Right forelimb (tissue), 1 donor: ENCODE measurements around the gene PTPN13.

Source experiments
- DNase-seq: peaks from one replicate; pipeline ENCODE4 v3.0.0-alpha.2; 2018

The PTPN13 gene

DNA sequence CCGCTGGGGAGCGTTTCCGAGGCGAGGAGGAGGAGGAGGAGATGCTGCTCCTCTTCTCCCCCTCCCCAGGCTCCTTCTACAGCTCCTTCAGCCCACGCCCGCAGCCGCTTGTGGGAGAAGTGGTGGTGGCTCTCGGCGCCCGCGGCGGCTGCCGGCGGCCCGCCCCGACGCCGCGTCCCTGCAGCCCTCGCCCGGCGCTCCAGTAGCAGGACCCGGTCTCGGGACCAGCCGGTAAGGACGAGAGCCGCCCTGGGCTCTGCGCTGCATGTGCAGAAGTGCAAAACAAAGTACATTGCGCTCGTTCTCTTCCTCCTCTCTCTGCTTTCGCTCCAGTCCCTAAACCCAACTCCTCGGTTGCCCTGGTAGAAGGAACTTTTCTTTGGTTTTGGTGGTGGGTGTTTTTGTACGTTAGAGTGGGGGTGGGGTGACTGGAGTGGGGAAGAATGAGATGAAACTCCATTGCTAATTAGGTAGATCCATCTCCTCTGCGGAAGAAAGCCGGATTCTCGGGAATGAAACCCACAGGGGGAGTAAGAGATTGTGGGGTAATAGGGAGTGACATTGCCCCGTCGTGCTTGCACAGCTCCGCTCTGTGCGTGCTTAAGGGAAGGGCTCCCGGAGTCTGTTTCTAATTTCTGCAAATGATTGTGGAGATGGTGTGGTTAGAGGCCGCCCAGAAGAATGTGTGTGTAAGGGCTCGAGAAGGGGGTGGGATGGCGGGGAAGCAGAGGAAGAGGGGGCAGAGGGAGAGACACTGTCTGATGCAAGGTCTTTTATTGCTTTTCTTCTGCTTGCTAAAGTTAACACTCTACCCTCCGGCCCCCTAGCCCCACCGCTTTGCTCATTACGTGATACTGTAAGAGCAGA is 677 bp downstream of the PTPN13 start:
- peak; percentile 76 for DNase-seq

DNA sequence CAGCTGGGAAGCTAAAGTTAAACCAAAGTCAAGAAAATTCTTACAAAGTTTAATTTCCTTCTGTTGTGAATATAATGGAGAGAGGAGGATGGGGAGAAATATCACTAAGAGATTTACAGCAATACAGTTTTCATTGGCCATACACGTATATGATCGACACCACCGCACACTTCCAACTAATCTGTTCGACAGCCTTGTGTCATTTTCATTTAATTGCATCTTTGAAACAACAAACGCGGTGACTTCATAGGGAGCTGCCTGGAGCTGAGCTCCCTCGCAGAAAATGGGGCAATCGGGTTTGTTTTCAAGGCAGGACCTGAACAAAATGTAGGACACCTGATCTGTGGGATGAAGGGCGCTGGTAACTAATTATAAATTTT is 1.3 kb downstream of the PTPN13 start:
- DNase-seq: peak; percentile 46

DNA sequence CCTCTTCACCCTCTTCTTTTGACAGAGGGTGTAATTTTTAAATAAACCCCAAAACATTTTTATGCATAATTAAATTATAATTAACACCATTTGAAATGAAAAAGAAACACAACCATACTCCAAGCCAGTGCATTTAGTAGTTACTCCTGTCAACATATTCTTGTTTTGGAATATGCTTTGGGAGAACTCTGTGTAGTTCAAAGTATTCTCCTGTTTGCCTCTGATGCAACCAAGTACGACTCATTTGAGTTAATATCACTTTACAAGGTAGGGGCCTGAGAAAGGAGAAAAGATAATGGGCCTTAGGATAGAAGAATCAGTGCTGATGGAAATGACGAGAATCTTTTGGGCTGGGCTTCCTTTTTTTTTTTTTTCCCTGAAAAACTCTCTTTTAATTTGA is 2.7 kb downstream of the PTPN13 start:
- no peak for DNase-seq

DNA sequence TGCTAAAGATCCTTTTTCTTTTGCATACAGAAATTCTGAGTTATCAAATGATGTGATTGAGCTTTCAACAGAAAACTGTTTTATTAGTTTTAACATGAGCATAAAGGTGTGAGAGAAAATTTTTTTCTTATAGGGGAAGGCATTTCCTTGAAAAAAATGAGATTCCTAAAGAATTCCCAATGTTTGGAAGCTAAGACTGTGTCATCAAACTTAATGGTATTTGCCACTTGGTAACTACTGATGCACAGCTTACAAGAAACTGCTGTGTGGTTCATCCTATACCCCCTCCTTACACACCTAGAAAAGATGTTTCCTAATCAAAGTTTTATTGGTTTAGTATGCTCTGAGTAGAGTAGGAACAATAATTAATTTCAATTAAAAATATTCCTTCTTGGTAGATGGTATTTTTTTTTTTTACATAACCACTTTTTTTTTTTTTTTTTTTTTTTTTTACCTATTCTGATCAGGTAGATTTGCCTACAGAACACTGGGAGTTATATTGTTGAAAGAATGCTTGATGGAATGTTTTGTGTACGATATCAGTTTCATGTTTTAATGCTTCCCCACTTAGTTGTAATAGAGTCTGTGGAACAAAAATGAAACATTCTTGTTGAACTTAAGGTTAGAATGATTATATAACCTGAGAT is 6.0 kb downstream of the PTPN13 start:
- DNase-seq: no peak

DNA sequence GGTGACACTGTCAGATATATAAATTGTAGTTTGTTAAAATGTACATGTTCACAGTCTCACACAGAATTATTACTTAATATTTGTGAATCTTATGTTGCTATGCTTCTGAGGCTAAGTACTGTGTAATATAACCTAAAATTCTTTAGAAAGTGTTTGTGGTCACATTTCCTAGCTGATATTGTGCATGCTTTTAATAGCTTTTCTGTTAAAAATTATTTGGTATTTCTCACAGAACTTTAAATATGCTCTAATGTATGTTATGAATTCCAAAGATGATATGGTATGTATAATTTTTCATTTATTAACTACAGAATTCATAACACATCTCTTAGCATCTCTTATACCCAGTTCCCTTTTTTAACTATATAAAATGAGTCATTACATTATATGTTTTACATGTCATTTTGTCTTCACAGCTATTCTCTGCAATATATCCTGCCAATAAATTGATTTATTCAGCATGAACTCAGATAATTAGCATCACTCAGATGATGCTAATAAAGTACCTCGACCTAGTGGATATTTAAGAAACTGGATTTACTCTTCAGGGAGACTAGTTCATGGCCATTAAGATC is 9.3 kb downstream of the PTPN13 start:
- no peak for DNase-seq

DNA sequence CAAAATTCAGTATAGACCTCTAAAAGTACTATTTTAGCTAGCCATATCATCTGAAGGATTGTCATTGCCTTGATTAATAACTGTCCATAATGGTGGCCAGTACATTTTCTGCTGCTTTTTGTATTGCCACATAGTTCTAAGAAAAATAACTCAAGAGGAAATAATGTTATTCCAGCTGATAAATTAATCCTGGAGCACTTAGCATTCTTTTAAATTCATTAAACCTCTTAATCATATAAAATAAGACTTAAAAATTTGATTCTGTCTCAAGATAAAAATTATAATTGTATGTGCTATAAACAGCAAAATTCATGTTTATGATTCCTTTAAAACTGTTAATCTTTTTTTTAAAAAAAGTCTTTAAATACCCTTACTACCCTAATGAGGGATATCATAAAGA is 12.7 kb downstream of the PTPN13 start:
- no peak for DNase-seq

DNA sequence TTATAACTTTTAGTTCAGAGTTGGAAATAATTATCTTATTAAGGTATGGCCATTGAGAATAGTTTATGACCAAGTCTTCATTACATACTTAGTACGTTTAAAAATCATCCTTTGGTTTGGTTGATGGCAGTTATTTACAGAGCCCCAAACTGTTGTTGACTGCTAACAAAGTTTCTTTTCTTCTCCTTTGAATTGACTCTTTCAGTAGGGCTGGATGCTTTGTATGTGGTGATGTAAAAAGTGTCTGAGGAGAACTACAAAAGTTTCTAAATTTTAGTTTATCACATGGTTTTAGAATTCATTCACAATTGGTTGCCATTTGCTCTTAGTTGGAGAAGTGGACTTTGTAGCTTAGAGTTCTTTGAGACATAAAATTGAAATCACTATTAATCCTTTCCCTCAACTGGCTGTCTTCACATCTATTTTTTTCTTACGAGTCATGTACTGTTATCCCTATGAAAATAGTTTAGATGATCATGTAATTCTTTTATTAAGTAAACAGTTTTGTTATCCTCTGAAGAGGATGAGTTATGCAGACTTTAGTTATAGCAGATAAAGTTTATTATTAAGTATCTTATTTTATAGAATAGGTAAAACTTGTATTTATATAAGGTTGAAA is 14.8 kb downstream of the PTPN13 start:
- no peak for DNase-seq

DNA sequence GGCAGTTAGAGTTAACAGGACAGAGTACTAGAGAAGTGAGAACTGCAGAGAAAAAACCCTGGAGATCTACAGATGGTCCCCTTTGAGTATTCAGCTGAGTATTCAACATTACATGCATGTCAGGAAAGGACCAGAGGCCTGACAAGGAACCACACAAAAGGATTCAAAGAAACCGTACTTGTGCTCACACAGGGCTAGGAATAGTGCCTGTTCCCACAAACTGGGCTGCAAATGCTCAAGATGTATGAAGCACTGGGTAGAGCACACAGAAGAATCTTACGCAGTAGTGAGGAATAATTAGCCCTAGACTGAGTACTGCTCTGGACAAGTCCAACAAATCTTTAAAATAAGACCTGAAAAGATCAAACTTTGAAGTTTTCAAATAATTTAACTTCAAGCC is 17.6 kb downstream of the PTPN13 start:
- no peak for DNase-seq

DNA sequence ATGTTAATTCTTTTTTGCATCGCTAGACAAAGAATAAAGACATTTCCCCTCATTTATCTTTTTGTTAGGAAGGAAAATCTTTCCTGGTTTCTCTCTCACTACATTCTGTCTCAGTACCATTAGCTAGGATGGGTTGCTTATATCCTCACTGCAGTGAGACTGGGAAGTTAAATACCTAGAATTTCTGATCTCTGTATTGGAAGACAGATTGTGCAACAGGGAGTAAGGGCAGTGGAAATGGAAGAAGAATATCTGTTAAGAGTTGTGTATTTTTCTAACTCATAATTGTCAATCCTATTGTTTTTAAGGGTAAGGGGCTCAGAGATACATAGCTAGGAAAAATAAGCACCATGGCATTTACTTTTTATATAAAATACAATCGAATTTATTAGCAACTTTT is 19.6 kb downstream of the PTPN13 start:
- DNase-seq: no peak

DNA sequence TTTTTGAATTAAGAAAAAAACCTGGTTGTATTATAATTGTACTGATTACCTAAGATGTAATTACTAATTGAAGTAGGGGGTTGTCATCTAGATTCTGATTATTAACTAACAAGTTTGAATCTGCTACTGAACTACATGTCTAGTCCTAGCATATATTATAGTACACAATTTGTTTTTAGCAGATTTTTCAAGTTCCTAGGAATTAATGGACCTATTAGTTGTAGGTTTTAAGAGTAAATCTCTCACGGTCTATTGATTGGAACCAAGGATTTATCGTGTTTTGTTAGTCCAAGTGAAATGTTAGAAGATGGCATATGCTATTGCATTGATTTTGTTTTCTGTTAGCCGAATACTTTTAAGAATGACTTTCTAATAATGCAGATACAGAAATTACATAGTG is 20.8 kb downstream of the PTPN13 start:
- no peak for DNase-seq

DNA sequence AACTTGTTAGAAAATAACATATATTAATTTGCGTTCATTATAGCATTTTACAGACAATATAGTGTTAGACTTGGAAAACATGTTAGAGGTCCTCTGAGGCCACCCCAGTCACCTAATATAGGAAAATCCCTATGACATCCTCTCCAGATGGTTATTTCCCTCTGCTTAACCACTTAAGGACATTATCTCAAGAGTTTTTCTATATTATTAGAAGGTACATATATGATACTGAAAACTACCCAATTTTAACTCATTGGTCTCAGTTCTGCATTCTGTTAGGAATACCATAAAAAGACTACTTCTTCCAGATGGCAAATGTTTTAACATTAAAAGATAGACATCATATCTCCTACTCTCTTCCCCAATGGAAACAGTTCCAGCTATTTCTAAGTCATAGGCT is 21.4 kb downstream of the PTPN13 start:
- no peak for DNase-seq

DNA sequence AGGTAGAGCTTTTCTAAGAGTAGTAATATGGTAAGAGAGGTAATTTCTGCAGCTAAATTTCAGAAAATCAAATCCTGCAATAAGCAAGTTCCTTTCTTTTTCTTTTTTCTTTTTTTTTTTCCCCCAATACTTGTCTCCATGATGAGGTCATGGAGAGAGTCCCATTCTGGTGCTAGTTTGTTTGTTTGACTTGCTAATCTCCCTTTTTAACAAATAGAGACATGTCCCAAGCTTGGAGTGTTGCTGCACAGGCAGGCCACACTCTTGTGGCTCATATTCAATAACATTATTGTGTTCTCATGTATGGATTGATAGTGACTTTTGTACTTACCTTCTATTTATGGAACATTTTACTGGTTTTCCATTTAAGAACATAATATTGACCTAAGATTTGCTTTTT is 25.5 kb downstream of the PTPN13 start:
- DNase-seq: no peak

DNA sequence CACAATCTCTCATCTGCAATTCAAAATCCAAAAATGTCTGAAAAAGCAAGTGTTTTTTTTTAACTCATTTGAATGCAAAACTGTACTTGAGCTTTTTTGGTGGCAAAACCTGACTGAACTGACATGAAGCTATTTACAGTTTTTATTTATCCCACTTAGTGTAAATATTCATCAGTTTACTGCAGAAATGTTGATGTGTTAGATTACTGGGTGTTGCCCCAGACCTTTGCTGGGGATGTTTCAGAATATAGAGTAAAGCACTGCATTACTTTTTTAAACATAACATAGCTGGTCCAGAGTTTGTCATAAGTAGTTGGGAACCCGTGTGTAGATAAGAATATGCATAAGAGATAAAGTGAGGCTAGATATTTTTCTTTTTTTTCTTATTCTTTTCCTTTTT is 27.3 kb downstream of the PTPN13 start:
- DNase-seq: no peak

DNA sequence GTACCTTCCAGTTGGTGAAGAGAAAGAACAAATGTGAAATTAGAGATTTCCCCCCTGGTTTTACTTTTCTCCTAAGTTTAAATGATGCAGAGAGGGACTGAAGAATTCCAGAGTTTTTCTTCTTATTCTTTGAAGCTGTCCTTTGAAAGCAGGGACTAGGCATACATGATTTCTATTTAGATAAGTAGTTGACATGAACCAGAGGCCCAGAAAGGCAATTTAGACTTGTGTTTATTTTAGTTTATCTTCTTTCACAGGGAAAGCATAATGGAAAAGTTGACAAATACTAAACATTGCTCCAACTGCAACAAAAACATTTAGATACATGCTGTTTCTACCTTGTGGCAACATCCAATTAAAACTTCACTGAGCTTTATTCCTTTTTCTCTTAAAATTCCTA is 32.0 kb downstream of the PTPN13 start:
- no peak for DNase-seq

DNA sequence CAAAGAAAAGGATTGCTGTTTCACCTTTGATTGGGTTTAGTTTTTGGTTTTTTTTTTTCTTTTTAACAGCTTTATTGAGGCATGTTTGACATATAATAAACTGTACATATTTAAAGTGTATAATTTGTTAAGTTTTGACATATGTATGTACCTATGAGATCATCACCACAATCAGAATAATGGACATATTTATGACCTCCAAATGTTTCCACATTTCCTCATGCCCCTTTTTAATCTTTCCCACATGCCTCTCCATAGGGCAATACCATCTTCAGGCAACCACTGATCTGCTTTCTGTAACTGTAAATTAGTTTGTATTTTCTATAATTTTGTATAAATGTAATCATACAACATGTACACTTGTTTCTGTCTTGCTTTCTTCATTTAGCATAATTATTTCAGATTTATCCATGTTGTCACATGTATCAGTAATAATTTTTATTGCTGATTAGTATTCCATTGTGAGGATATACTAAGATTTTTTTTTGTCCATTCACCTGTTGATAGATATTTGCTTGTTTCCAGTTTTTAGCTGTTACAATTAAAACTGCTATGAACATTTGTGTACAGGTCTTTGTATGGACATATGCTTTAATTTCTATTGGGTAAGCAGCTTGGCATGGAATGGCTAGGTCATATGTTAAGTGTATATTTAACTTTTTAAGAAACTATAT is 33.5 kb downstream of the PTPN13 start:
- DNase-seq: no peak

DNA sequence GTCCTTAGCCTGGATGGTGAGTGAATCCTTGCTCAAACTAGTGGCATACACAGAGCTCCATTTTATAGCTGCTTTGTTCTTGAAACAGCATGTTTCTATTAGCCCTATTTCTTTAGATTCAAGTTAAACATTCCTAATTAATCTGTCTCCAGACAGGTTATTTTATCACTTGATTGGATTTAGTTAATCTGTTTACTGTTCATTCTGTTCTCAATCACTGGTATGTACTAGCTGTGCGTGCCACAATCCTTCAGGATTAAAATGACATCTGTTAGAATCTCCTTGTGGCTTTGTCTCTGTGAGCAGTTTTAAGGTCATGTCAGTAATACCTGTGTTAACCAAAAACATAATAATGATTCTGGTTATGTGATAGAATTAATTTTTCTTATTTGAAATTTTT is 36.5 kb downstream of the PTPN13 start:
- DNase-seq: no peak

DNA sequence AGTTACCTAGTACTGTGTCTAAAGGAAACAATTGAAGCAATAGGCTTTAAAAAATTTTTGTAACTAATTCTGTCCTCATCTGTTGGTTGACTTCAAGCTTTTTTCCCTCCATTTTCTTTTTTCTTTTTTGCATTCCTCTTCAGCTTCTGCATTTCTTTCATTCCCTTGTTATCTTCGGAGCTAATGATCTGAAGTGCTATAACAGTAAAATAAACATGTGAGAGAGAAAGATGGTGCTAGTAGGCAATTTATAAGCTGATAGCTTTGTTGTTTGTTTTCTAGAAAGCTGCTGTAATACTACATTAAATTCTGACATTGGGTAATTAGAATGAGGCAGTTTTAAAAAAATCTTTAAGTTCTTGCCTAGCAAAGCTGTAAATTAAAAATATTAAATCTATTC is 37.1 kb downstream of the PTPN13 start:
- no peak for DNase-seq

DNA sequence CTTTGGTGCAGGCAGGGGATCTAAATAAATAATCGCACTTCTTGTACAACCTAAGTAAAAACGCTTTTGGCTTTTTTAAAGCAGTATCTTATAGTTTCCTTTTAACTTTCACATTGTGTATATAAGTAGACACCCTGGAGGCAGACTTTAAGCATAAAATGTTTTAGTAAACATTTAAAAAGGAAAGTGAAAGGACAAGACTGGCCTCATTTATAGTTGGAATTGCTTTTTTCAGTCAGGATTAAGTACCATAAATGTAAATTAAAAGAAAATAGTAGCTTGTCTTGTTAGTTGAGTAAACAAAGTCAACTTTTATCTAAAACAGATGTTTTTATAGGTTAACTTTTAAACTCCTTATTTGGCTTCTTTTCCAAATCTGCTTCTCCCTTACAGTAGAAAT is 39.7 kb downstream of the PTPN13 start:
- DNase-seq: no peak

DNA sequence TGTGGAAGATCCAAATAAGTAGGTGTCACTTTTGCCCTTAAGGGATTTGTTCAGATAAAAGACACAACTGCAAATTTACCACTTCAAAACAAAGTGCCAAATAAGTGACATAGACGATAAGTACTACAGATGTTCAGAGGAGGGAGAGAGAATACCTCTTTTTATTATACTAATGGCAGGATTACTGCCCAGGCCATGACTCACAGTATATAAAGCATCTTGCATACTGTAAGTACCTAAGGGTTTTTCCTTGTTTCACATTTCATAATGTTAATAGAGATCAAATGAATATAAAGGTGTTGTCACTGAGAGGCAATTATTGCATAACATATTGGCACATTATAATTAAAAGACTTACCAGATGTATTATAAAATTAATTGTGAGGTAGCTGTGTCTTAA is 46.4 kb downstream of the PTPN13 start:
- DNase-seq: no peak

DNA sequence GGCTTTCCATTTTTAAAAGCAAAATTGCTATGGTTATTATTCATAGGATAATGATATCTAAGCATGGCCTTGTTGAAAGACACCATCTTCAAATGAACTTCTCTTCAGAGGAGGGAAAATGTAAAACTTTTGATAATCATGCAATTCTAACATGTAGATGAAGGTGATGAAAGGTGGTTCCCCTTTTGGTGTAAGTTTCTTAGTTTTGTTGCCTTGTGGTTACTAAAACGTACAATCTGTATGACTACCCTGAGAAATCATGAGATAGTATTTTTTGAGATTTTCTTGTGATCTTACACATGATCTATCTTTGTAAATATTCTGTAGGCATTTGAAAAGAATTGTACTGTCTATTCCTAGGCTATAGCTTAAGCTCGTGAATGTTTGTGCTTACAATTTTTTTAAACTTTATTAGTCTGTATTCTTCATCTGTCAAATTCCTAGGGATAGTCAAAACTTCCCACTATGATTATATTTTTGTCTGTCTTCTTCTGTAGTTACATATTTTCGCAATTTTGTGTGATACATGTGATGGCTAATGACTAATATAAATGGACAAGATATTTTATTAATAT is 47.5 kb downstream of the PTPN13 start:
- no peak for DNase-seq

DNA sequence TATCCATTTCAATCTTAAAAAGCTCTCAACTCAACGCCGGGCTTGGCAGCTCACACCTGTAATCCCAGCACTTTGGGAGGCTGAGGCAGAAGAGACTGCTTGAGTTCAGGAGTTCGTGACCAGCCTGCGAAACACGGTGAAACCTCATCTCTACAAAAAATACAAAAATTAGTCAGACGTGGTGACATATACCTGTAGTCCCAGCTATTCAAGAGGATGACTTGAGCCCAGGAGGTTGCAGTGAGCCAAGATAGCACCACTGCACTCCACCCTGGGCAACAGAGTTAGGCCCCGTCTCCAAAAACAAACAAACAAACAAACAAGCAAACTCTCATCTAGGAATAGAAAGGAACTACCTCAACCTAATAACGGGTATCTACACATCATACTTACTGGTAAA is 50.8 kb downstream of the PTPN13 start:
- DNase-seq: no peak

DNA sequence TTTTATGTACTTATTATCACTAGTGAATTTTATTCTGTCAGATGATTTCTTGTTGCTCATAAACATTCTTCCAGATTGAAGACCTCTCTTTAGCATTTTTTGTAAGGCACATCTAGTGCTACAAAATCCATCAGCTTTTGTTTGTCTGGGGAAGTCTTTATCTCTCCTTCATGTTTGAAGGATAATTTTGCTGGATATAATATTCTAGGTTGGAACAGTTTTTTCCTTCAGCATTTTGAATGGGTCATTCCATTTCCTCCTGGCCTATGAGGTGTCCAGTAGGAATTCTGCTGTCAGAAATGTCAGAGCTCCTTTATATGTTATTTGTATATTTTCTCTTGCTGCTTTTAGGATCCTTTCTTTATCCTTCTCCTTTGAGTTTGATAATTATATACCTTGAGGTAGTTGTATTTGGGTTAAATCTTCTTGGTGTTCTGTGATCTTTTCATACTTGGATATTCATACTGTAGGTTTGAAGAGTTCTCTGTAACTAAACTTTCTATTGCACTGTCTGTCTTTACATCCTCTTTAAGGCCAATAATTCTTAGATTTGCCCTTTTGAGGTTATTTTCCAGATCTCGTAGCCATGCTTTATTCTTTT is 58.3 kb downstream of the PTPN13 start:
- DNase-seq: no peak
